ENCODE measurements around the gene ZNF101. TPM values are rescaled to one million over a fixed set of nuclear protein-coding genes. Genes with fewer than 3 reads are reported as not detected.

Gene ZNF101
- total RNA-seq, 2 donors from 2014 or later, result 5.3 to 6.7 TPM

DNA sequence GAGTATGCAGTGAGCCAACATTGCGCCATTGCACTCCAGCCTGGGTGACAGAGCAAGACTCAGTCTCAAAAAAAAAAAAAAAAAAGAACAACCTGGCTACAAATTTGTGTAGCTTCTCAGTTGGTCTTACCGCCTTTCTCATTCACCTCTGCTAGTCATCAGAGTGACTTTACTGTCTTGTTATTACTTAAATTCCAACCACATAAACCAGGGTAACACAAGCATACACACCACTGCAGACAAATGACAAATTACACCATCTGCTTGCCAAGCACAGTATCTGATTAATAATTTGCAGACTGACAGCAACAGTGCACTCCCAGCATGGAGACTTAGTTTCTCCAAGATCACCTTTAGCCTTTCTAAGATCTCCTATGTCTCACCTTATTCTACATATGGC is 53.3 kb downstream of the ZNF101 start:
- TF ChIP-seq, protein P1, sequence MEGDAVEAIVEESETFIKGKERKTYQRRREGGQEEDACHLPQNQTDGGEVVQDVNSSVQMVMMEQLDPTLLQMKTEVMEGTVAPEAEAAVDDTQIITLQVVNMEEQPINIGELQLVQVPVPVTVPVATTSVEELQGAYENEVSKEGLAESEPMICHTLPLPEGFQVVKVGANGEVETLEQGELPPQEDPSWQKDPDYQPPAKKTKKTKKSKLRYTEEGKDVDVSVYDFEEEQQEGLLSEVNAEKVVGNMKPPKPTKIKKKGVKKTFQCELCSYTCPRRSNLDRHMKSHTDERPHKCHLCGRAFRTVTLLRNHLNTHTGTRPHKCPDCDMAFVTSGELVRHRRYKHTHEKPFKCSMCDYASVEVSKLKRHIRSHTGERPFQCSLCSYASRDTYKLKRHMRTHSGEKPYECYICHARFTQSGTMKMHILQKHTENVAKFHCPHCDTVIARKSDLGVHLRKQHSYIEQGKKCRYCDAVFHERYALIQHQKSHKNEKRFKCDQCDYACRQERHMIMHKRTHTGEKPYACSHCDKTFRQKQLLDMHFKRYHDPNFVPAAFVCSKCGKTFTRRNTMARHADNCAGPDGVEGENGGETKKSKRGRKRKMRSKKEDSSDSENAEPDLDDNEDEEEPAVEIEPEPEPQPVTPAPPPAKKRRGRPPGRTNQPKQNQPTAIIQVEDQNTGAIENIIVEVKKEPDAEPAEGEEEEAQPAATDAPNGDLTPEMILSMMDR (IDR thresholded peaks at IDR 0.05), result no peak
- TF ChIP-seq POLR2A (IDR thresholded peaks at IDR 0.05), result no peak
- Histone ChIP-seq H3K27me3 (no peaks in the 10 kb centered on the region), H3K4me1 (no peaks in the 10 kb centered on the region), H3K9me3 (peaks cover 0 to 48% (median 0%) of the 10 kb centered on the region in 3 donors), H3K27ac (no peak overlapping the region), H3K36me3 (replicated peaks in 1 of 2; ENCODE audit: insufficient read depth in 1 of 2, low read depth in 2 of 2) (no peaks in the 10 kb centered on the region), H3K4me3 (no peak overlapping the region)
- ATAC-seq, result no peak
- intact Hi-C loops (cut with DNase I), result no loop called here
- DNase-seq, result no peak
- WGBS, 2 donors, result 98 to 100% methylated on average over 2 of the region's 2 CpGs

DNA sequence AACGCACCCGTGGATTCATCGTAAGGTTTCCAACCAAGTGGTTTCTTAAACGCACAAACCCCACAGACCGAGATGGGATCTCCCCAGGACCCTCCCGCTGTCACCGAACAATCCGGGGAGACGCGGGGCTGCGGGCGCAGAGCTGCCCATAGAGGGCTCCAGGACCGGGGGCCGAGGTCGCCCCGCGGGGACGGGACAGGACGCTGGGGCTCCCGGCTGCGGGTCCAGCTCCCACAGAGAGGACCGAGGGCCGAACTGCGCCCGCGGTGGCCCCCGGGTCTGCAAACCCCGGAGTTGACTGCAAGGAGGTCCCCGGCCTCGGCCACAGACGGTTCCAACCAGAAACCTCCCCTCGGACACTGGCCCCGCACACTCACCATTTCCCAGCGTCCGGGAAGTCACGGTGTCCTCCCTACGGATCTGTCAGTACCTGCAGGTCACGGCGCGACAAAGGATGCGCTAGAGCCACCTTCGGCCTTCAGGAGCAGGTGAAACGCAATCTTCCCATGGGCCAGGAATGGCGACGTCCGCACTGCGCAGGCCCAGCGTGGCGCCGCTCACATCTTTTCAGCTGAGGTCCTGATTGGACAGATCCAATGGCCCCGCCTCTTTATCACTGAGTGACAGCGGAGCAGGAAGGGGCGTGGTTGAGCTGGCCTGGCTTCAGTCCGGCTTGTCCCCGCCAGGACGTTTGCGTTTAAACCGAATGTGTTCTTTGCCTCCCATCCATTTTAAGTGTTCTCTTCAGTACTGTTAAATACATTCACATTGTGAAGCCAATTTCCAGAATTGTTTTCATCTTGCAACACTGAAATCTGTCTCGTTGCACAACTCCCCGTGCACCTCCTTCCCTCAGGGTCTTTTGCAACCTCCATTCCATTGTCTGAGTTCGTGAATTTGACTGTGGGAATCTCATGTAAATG is 64.2 kb downstream of the ZNF101 start, which contains the start of gene ZNF14:
TSS of gene ZNF14 (minus strand) at position 534 of the 923 bp plus-strand sequence. CDS start at position 380, 154 bp downstream.
- intact Hi-C loops (cut with DNase I), result no loop called here

More for the DNA sequence above, 64.2 kb downstream of the ZNF101 start, which contains the start of gene ZNF14:
- peak within 1 kb of the TSS; percentile 44 to 81 (median 63) for H3K27ac ChIP-seq
- 1% methylated on average over 11 to 61 of the region's 61 CpGs for WGBS, 2 donors
- DNase-seq (peak; percentile 95 to 98 (median 96)), ATAC-seq (peak; percentile 100)
- H3K4me1 ChIP-seq, result peaks cover 14% of the 10 kb centered on the region
- H3K36me3 ChIP-seq (replicated peaks in 1 of 2; ENCODE audit: insufficient read depth in 1 of 2, low read depth in 2 of 2), result no peaks in the 10 kb centered on the region
- peaks cover 0 to 7% (median 0%) of the 10 kb centered on the region in 3 donors for H3K9me3 ChIP-seq
- no peaks in the 10 kb centered on the region for H3K27me3 ChIP-seq
- TF ChIP-seq, protein P1 (IDR thresholded peaks at IDR 0.05), result peak in 3 of 7 experiments; percentile 3 to 23 (median 15)
- peak; percentile 52 to 85 (median 83) for TF ChIP-seq POLR2A (IDR thresholded peaks at IDR 0.05)
- peak within 1 kb of the TSS; percentile 54 to 68 for H3K4me3 ChIP-seq

Small RNAs within 50 kb of the gene (small RNA-seq; reads per million reads assigned to genes)
- gene AC011458.2, result not detected

Other genes with a start within 250 kb of the ZNF101 start
- gene TSSK6, start 153.3 kb upstream of the ZNF101 start, total RNA-seq, result 1 to 10 TPM; 2.1 to 2.6 TPM
- 10 to 100 TPM; 32.0 to 38.4 TPM for gene NDUFA13, start 152.6 kb upstream of the ZNF101 start, total RNA-seq
- gene YJEFN3, start 139.9 kb upstream of the ZNF101 start, total RNA-seq, result 10 to 100 TPM in 1 of 2 donors, 1 to 10 TPM in 1; 2.6 to 11.2 TPM
- gene CILP2, start 130.6 kb upstream of the ZNF101 start, total RNA-seq, result under 1 TPM in 1 of 2 donors, not detected in 1; 0.66 TPM
- gene PBX4, start 50.2 kb upstream of the ZNF101 start, total RNA-seq, result 1 to 10 TPM; 1.6 to 8.2 TPM
- 10 to 100 TPM; 14.3 to 20.8 TPM for gene LPAR2, start 40.6 kb upstream of the ZNF101 start, total RNA-seq
- gene GMIP, start 25.2 kb upstream of the ZNF101 start, total RNA-seq, result 10 to 100 TPM in 1 of 2 donors, 1 to 10 TPM in 1; 3.6 to 20.1 TPM
- gene ATP13A1, start 5.2 kb upstream of the ZNF101 start, total RNA-seq, result 100 to 1,000 TPM in 1 of 2 donors, 10 to 100 TPM in 1; 38.7 to 570 TPM
- gene ZNF14, start 64.3 kb downstream of the ZNF101 start, total RNA-seq, result 1 to 10 TPM; 5.3 to 6.7 TPM
- gene ZNF506, start 152.9 kb downstream of the ZNF101 start, total RNA-seq, result 10 to 100 TPM; 20.0 to 30.0 TPM
- gene ZNF253, start 197.0 kb downstream of the ZNF101 start, total RNA-seq, result 1 to 10 TPM; 7.6 to 8.8 TPM
- gene ZNF93, start 232.1 kb downstream of the ZNF101 start, total RNA-seq, result 1 to 10 TPM; 2.3 to 5.4 TPM